GM21529 (cell line): ENCODE results near the gene BAIAP2L1.
"Not testable (repeated sequence)": the region's sequence is repeated elsewhere in the genome, so short reads cannot be mapped to it uniquely, and the experiment has no call there.

ENCODE experiments used
- ATAC-seq: cut with Tn5 transposase; IDR thresholded peaks from one replicate; pipeline ENCODE4 v1.9.1; 2021; ENCODE audit not compliant: unreplicated experiment

The BAIAP2L1 gene, protein sequence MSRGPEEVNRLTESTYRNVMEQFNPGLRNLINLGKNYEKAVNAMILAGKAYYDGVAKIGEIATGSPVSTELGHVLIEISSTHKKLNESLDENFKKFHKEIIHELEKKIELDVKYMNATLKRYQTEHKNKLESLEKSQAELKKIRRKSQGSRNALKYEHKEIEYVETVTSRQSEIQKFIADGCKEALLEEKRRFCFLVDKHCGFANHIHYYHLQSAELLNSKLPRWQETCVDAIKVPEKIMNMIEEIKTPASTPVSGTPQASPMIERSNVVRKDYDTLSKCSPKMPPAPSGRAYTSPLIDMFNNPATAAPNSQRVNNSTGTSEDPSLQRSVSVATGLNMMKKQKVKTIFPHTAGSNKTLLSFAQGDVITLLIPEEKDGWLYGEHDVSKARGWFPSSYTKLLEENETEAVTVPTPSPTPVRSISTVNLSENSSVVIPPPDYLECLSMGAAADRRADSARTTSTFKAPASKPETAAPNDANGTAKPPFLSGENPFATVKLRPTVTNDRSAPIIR

DNA sequence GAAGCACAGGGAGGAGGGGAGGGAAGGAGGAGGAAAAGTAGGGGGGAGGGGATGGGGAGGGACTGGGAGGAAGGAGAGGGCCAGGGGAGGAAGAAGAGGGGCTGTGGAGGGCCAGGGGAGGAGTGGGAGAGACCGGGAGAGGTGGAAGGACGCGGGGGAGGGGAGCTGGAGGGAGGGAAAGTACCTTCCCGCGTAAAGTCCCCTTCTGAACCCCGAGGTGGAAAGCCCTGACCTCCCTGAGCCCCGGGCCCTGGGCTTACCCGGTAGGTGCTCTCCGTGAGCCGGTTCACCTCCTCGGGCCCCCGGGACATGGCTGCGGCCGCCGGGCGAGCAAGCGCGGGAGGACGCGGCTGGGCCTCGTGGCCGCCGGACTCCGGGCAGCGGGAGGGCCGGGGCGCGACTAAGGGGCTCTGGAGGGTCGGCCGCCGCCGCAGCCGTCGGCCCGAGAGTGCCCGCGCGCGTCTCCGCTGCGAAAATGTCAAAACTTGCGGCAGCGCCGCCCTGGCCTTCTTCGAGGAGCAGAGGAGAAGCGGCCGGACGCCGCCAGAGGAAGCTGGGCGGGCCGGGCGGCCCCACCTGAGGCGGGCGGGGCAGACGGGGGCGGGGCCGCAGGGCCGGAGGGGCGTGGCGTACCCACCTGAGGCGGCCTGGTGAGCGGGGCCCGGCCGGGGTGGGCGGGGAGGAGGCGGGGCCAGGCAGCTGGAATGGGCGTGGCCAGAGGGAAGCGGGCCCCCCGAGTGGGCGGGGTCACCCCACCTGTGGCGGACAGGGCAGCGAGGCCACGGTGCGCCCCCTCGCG lies at the start of gene BAIAP2L1:
TSS of gene BAIAP2L1 (minus strand) at position 549 of the 799 bp plus-strand sequence. CDS start at position 311, 238 bp downstream.
- ATAC-seq, result peak; percentile 76

DNA sequence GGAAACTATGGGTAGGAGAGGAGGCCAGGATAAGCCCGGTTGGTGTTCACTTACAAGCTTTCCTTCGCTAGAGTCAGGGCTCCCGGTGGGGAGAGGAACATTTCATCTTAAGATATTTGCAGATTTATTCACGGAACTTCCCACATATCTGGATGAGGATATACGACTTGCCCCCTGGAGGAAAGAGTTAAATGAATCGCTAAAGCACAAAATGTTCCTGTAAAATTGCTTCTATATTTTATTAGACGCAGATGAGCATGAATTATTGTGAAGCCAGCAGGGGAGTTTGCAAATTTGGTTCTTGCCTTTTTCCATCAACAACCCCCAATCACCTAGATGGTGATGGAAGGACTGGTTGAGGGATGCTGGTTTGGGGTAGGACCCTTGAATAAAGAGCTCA lies 47.9 kb upstream of the BAIAP2L1 start:
- no peak for ATAC-seq

DNA sequence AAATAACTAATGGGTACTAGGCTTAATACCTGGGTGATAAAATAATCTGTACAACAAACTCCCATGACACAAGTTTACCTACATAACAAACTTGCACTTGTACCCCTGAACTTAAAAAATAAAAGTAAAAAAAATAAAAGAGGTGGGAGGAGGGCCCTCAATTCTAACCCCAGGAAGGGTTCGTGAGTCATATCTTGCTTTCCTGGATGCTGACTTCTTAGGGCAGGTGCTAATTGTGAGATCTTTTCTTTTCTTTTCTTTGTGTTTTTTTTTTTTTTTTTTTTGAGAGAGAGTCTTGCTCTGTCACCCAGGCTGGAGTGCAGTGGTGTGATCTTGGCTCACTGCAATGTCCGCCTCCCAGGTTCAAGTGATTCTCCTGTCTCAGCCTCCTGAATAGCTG lies 40.1 kb upstream of the BAIAP2L1 start:
- ATAC-seq, result not testable (repeated sequence)

GRCh38 chr7:98439484-98439883 lies 38.6 kb upstream of the BAIAP2L1 start:
- ATAC-seq, result no peak

- no peak for ATAC-seq
Observed at GRCh38 chr7:98434087-98434486, 33.2 kb upstream of the BAIAP2L1 start.

DNA sequence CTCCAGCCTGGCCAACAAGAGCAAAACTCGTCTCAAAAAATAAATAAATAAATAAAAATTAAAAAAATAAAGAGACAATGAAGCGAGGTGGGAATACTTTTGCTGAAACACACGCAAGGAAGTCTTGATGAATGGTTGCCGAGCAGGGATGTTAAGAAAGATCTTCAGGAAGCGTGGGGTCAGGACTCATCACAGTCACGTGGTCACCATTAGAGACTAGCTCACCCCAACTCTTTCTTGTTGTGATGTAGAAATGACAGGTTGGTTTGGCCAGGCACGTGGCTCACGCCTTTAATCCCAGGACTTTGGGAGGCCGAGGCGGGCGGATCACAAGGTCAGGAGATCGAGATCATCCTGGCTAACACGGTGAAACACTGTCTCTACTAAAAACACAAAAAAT lies 28.9 kb upstream of the BAIAP2L1 start:
- no peak for ATAC-seq

DNA sequence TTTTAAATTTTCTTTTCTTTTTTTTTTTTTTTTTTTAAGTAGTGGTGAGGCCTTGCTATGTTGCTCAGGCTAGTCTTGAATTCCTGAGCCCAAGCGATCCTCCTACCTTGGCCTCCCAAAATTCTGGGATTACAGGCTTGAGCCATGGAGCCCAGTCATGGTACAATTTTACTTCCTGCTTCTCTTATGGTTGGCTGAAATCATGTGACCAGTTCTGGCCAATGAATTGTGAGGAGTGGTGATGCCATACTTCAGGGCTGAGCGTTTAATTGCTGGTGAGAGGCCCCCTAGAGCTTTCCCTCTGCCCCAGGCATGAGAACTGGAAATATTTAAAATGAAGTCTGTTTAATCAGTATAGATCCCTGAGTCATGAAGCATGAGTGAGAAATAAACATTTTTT lies 22.2 kb upstream of the BAIAP2L1 start:
- no peak for ATAC-seq

- ATAC-seq, result no peak
Observed at GRCh38 chr7:98420966-98421612, 20.2 kb upstream of the BAIAP2L1 start.

GRCh38 chr7:98419988-98420387 lies 19.1 kb upstream of the BAIAP2L1 start:
- not testable (repeated sequence) for ATAC-seq

- not testable (repeated sequence) for ATAC-seq
Observed at GRCh38 chr7:98419316-98419691, 18.4 kb upstream of the BAIAP2L1 start.

DNA sequence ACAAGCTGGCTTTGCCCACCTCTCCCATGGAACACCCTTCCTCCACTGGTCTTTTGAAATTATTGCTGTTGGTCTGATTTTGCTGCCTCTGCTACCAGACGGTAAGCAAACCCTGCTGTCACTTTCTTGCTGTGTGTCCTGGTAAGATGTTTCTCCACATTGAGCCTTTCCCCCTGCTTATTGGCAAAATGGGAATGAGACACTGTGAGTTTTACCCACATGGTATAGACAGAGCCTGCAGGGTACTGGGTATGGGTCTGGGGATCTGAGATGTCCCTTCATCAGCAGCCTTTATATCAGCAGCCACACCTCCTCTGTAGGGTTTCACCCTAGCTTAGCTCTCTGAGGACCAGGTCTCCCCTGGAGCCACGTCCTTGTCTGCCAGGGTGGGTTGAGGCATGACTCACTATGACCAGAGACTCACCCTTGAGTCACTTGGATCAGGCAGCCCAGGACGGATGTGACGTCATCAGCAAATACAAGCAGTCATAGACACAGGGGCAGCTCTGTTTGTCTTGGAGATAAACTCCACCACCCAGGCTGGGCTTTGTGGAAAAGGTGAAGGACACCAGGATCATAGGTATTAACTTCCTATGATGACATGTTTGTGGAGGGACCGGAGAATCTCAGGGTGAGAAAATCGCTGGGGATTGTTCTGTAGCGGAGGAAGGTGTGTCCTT lies 17.9 kb upstream of the BAIAP2L1 start:
- ATAC-seq, result no peak

- no peak for ATAC-seq
Observed at GRCh38 chr7:98418271-98418635, 17.4 kb upstream of the BAIAP2L1 start.

GRCh38 chr7:98417604-98418270 lies 16.8 kb upstream of the BAIAP2L1 start:
- not testable (repeated sequence) for ATAC-seq

DNA sequence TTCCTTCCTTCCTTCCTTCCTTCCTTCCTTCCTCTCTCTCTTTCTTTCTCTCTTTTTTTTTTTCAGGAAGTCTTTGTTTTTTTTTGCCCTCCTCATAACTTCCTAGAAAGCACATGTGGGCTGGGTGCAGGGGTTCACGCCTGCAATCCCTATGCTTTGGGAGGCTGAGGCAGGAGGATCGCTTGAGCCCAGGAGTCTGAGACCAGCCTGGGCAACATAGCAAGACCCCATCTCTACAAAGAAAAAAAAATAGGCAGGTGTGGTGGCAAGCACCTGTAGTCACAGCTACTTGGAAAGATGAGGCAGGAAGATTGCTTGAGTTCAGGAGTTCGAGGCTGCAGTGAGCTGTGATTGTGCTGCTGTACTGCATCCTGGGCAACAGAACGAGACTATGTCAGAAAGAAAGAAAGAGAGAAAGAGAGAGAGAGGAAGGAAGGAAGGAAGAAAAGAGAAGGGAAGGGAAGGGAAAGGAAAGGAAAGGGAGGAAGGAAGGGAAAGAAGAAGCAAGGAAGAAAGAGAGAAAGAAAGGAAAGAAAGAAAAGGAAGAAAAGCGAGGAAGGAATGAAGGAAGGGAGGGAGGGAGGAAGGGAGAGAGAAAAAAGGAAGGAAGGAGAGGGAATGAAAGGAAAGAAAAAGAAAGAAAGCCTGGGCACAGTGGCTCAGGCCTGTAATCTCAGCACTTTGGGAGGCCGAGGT lies 13.5 kb upstream of the BAIAP2L1 start:
- ATAC-seq, result no peak

- not testable (repeated sequence) for ATAC-seq
Observed at GRCh38 chr7:98413655-98414054, 12.8 kb upstream of the BAIAP2L1 start.

DNA sequence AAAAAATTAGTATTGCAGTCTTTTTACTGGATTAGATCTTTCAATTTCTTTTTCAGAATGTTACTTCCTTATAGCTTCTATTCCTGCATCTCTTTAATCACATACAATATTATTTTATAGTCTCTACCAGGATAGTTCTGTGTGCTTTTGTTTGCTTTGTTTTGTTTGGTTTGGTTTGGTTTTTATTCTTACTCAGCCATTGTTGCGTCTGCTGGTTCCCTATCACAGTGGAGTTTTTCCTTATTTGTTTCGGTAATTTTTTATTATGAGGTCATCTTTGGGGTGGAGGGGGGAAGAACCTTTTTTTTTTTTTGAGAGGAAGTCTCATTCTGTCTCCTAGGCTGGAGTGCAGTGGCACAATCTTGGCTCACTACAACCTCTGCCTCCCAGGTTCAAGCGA lies 9.0 kb upstream of the BAIAP2L1 start:
- ATAC-seq, result no peak

GRCh38 chr7:98408146-98408545 lies 7.3 kb upstream of the BAIAP2L1 start:
- not testable (repeated sequence) for ATAC-seq

GRCh38 chr7:98406827-98407226 lies 5.9 kb upstream of the BAIAP2L1 start:
- no peak for ATAC-seq

DNA sequence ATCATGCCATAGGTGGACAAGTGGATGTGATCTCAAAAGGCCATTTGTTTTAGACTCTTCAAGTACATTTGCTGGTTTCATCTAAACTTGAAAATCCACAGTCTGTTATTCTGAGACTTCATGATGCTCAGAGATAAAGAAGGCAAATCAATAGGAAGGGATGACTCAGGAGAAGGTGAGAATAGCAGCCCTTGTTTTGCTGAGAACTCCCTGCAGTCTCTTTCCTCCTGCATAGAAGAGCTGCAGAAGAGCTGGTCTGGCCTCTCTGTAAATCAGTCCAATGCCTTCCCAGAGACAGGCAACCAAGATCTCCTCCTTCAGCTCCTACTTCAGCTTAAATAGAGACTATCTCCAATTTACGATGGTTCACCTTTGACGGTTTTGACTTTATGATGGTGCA lies 4.0 kb upstream of the BAIAP2L1 start:
- no peak for ATAC-seq
